T-cell (primary cell): ENCODE measurements around the gene FOXP1. TPM values are rescaled to one million over a fixed set of nuclear protein-coding genes. Genes with fewer than 3 reads are reported as not detected.

Source experiments
- ATAC-seq, 4 experiments: fragments of 200-7000 bp in 3 of 4; fragments of 150-1000 bp in 1 of 4; cut with Tn5 transposase; replicated peaks in 1 of 4; 1 replicate in 3 of 4; 2 replicates in 1 of 4; pipeline ENCODE4 v1.10.0; 2021; ENCODE audit warnings: moderate library complexity in 3 of 4, mild to moderate bottlenecking in 2 of 4, moderate number of reproducible peaks in 1 of 4
- CTCF ChIA-PET, 2 donors: fragments of 300-600 bp; sonication (Branson Sonifier 250); formaldehyde crosslinking; loops; one replicate each; lab custom pipeline; 2022; ENCODE audit warnings: antibody characterized with exemption in 2 of 2; lab: Charles Lee
- POLR2A ChIA-PET, 2 donors: fragments of 300-600 bp; sonication (Branson Sonifier 250); formaldehyde crosslinking; loops; one replicate each; lab custom pipeline; 2022; ENCODE audit warnings: antibody characterized with exemption in 2 of 2; lab: Charles Lee
- DNase-seq, 35 experiments: peaks; one replicate each; pipeline versions ENCODE4 v3.0.0 to v3.0.0-alpha.2; 2013 to 2023
- H3K27ac ChIP-seq: one replicate; pipeline ENCODE4 v1.5.1; 2013; ENCODE audit warnings: low read length
- H3K27me3 ChIP-seq, 2 experiments: replicated peaks in 1 of 2; 1 replicate in 1 of 2; 2 replicates in 1 of 2; pipeline versions ENCODE4 v1.6.1 to v1.7.0; 2013; ENCODE audit warnings: low read length in 1 of 2, mixed read lengths in 1 of 2; ENCODE audit not compliant: control insufficient read depth in 2 of 2, insufficient read depth in 2 of 2; ENCODE audit errors: extremely low read depth in 1 of 2
- H3K36me3 ChIP-seq, 2 donors: 1 replicate in 1 of 2; 2 replicates in 1 of 2; pipeline versions ENCODE4 v1.6.1 to v1.7.0; 2013; ENCODE audit warnings: low read length in 1 of 2; ENCODE audit not compliant: control insufficient read depth in 2 of 2, insufficient read depth in 1 of 2; ENCODE audit errors: extremely low read depth in 1 of 2
- H3K4me1 ChIP-seq, 2 experiments: 1 replicate in 1 of 2; 2 replicates in 1 of 2; pipeline versions ENCODE4 v1.6.1 to v1.7.0; 2013; ENCODE audit warnings: low read length in 2 of 2, mixed read lengths in 1 of 2; ENCODE audit not compliant: insufficient read depth in 2 of 2, control insufficient read depth in 1 of 2; ENCODE audit errors: extremely low read depth in 1 of 2
- H3K4me3 ChIP-seq, 2 donors: 1 replicate in 1 of 2; 2 replicates in 1 of 2; pipeline versions ENCODE4 v1.5.1 to v1.7.0; 2013; ENCODE audit warnings: mild to moderate bottlenecking in 2 of 2, low read length in 1 of 2, moderate library complexity in 1 of 2; ENCODE audit not compliant: control insufficient read depth in 1 of 2; ENCODE audit errors: extremely low read depth in 1 of 2
- H3K9me3 ChIP-seq: 2 replicates; pipeline ENCODE4 v1.7.0; 2013
- H3K27ac Mint-ChIP-seq, 2 donors: one replicate each; pipeline ENCODE4 v1.8.0; 2020 to 2021; ENCODE audit warnings: mild to moderate bottlenecking in 2 of 2, mixed read lengths in 2 of 2
- H3K27me3 Mint-ChIP-seq, 2 donors: one replicate each; pipeline ENCODE4 v1.8.0; 2021 to 2022; ENCODE audit warnings: mixed read lengths in 2 of 2
- H3K36me3 Mint-ChIP-seq: one replicate; pipeline ENCODE4 v1.8.0; 2021; ENCODE audit warnings: mixed read lengths
- H3K4me1 Mint-ChIP-seq, 3 donors: one replicate each; pipeline ENCODE4 v1.8.0; 2020 to 2022; ENCODE audit warnings: mixed read lengths in 3 of 3, mild to moderate bottlenecking in 1 of 3
- H3K4me3 Mint-ChIP-seq, 3 donors: one replicate each; pipeline ENCODE4 v1.8.0; 2020 to 2022; ENCODE audit warnings: mild to moderate bottlenecking in 3 of 3, mixed read lengths in 3 of 3, moderate library complexity in 3 of 3
- H3K9me3 Mint-ChIP-seq, 3 donors: one replicate each; pipeline ENCODE4 v1.8.0; 2020 to 2022; ENCODE audit warnings: mixed read lengths in 3 of 3
- WGBS: methylation state at CpG from one replicate; pipeline ENCODE4 v1.1.5; 2013; ENCODE audit warnings: missing lambda C conversion rate; ENCODE audit not compliant: insufficient coverage; 5-methylcytosine and 5-hydroxymethylcytosine counted together
- total RNA-seq, 35 experiments: library from RNA in 6 of 35; stranded (reverse) in 6 of 35; fragments of 120-200 nt in 1 of 35; gene quantifications; one replicate each; pipeline versions ENCODE4 v1.2.1 to v1.2.4 and lab custom pipeline; 2013 to 2026

FOXP1 gene
- total RNA-seq, 5 donors from 2014 or later (not counting 1 experiment from before 2014, with no cell fraction given): 258 to 586 (median 290) TPM

GRCh38 chr3:71541313-71541712 lies 42.2 kb downstream of the FOXP1 start:
- Mint-ChIP-seq H3K4me3 (no peak overlapping the region), H3K9me3 (no peaks in the 10 kb centered on the region), H3K27me3 (no peaks in the 10 kb centered on the region), H3K4me1 (peaks cover 6 to 8% (median 8%) of the 10 kb centered on the region in 3 donors), H3K36me3 (peaks cover 13% of the 10 kb centered on the region), H3K27ac (no peak overlapping the region)
- CTCF ChIA-PET: no interaction called here
- Histone ChIP-seq H3K27ac (no peak overlapping the region), H3K4me1 (peaks cover 9 to 10% of the 10 kb centered on the region in 2 experiments), H3K27me3 (no peaks in the 10 kb centered on the region), H3K4me3 (no peak overlapping the region), H3K36me3 (no peaks in the 10 kb centered on the region), H3K9me3 (no peaks in the 10 kb centered on the region)
- POLR2A ChIA-PET: no interaction called here
- ATAC-seq (no peak), DNase-seq (no peak)
- WGBS: 96% methylated on average over 3 of the region's 3 CpGs

- Histone ChIP-seq H3K36me3 (no peaks in the 10 kb centered on the region), H3K4me3 (no peak overlapping the region), H3K4me1 (peaks cover under 1 to 7% of the 10 kb centered on the region in 2 experiments), H3K27ac (no peak overlapping the region), H3K27me3 (no peaks in the 10 kb centered on the region), H3K9me3 (no peaks in the 10 kb centered on the region)
- DNase-seq: no peak
- H3K4me3 Mint-ChIP-seq: no peak overlapping the region
- no peak for ATAC-seq
- CTCF ChIA-PET: no interaction called here
- H3K27me3 Mint-ChIP-seq: no peaks in the 10 kb centered on the region
- POLR2A ChIA-PET: no interaction called here
- H3K36me3 Mint-ChIP-seq: peaks cover 18% of the 10 kb centered on the region
- no peaks in the 10 kb centered on the region for H3K9me3 Mint-ChIP-seq
- WGBS: 93% methylated on average over 7 of the region's 7 CpGs
- H3K4me1 Mint-ChIP-seq: peaks cover 4 to 7% (median 4%) of the 10 kb centered on the region in 3 donors
- no peak overlapping the region for H3K27ac Mint-ChIP-seq
Measured at GRCh38 chr3:71537211-71537611, 46.3 kb downstream of the FOXP1 start.

- peaks cover 21% of the 10 kb centered on the region for H3K36me3 Mint-ChIP-seq
- no peak for DNase-seq
- Histone ChIP-seq H3K4me3 (no peak overlapping the region), H3K27me3 (no peaks in the 10 kb centered on the region), H3K9me3 (no peaks in the 10 kb centered on the region), H3K36me3 (no peaks in the 10 kb centered on the region), H3K4me1 (peaks cover 0 to 1% of the 10 kb centered on the region in 2 experiments), H3K27ac (no peak overlapping the region)
- ATAC-seq: no peak
- H3K9me3 Mint-ChIP-seq: no peaks in the 10 kb centered on the region
- WGBS: 100% methylated on average over 3 of the region's 7 CpGs
- H3K27ac Mint-ChIP-seq: no peak overlapping the region
- no peaks in the 10 kb centered on the region for H3K27me3 Mint-ChIP-seq
- H3K4me1 Mint-ChIP-seq: peaks cover 0 to 5% (median 3%) of the 10 kb centered on the region in 3 donors
- ChIA-PET CTCF (no interaction called here), POLR2A (interaction anchor here (0.6 to 0.8 kb wide), 3 partner anchors 9 to 1360 kb away, joined by 4 to 9 read pairs (median 4); no protein-coding TSS in a partner anchor)
- no peak overlapping the region for H3K4me3 Mint-ChIP-seq
Measured at GRCh38 chr3:71536376-71536965, 47.1 kb downstream of the FOXP1 start.

GRCh38 chr3:71533588-71533987 lies 49.9 kb downstream of the FOXP1 start:
- Histone ChIP-seq H3K4me1 (no peaks in the 10 kb centered on the region), H3K27ac (no peak overlapping the region), H3K9me3 (no peaks in the 10 kb centered on the region), H3K27me3 (no peaks in the 10 kb centered on the region), H3K36me3 (no peaks in the 10 kb centered on the region), H3K4me3 (no peak overlapping the region)
- H3K4me3 Mint-ChIP-seq: no peak overlapping the region
- ChIA-PET CTCF (no interaction called here), POLR2A (no interaction called here)
- ATAC-seq (no peak), DNase-seq (no peak)
- H3K4me1 Mint-ChIP-seq: peaks cover 9 to 18% (median 14%) of the 10 kb centered on the region in 3 donors
- H3K36me3 Mint-ChIP-seq: peaks cover 21% of the 10 kb centered on the region
- H3K9me3 Mint-ChIP-seq: no peaks in the 10 kb centered on the region
- 96% methylated on average over 2 of the region's 4 CpGs for WGBS
- no peaks in the 10 kb centered on the region for H3K27me3 Mint-ChIP-seq
- no peak overlapping the region for H3K27ac Mint-ChIP-seq

- CTCF ChIA-PET: no interaction called here
- H3K27ac Mint-ChIP-seq: no peak overlapping the region
- 79% methylated on average over 2 of the region's 6 CpGs for WGBS
Measured at GRCh38 chr3:71532639-71533395, 50.7 kb downstream of the FOXP1 start.

GRCh38 chr3:71530903-71531530 lies 52.5 kb downstream of the FOXP1 start:
- DNase-seq (no peak), ATAC-seq (no peak)
- H3K27me3 ChIP-seq: no peaks in the 10 kb centered on the region
- H3K4me3 ChIP-seq: no peak overlapping the region
- no peaks in the 10 kb centered on the region for H3K9me3 Mint-ChIP-seq
- 96% methylated on average over 5 of the region's 9 CpGs for WGBS
- H3K36me3 Mint-ChIP-seq: peaks cover 22% of the 10 kb centered on the region
- H3K27ac Mint-ChIP-seq: no peak overlapping the region
- no peaks in the 10 kb centered on the region for H3K36me3 ChIP-seq
- peaks cover 13 to 27% (median 18%) of the 10 kb centered on the region in 3 donors for H3K4me1 Mint-ChIP-seq
- H3K27ac ChIP-seq: no peak overlapping the region
- H3K4me3 Mint-ChIP-seq: no peak overlapping the region
- CTCF ChIA-PET: interaction anchor here in 1 of 2 donors (0.5 to 0.7 kb wide), 4 partner anchors 40 to 1006 kb away, joined by 3 to 5 read pairs (median 4); no protein-coding TSS in a partner anchor
- POLR2A ChIA-PET: no interaction called here
- no peaks in the 10 kb centered on the region for H3K4me1 ChIP-seq
- H3K9me3 ChIP-seq: no peaks in the 10 kb centered on the region
- H3K27me3 Mint-ChIP-seq: no peaks in the 10 kb centered on the region

More at GRCh38 chr3:71532639-71533395, 50.7 kb downstream of the FOXP1 start:
- Histone ChIP-seq H3K4me1 (no peaks in the 10 kb centered on the region), H3K27ac (no peak overlapping the region), H3K4me3 (no peak overlapping the region), H3K27me3 (no peaks in the 10 kb centered on the region), H3K9me3 (no peaks in the 10 kb centered on the region), H3K36me3 (no peaks in the 10 kb centered on the region)
- peaks cover 17% of the 10 kb centered on the region for H3K36me3 Mint-ChIP-seq
- no peak overlapping the region for H3K4me3 Mint-ChIP-seq
- peaks cover 13 to 21% (median 20%) of the 10 kb centered on the region in 3 donors for H3K4me1 Mint-ChIP-seq
- DNase-seq (no peak), ATAC-seq (no peak)
- H3K9me3 Mint-ChIP-seq: no peaks in the 10 kb centered on the region
- POLR2A ChIA-PET: no interaction called here
- no peaks in the 10 kb centered on the region for H3K27me3 Mint-ChIP-seq
